Heart left ventricle (tissue), 13 donors: Measurements from ENCODE around the gene FBXO9.
"Not testable (repeated sequence)": the region's sequence is repeated elsewhere in the genome, so short reads cannot be mapped to it uniquely, and the experiment has no call there.

Experiments used
- POLR2A ChIP-seq, 2 donors: fragments of 450-650 bp; IDR thresholded peaks; one replicate each; pipeline ENCODE4 v1.6.1; 2017; ENCODE audit warnings: antibody characterized with exemption in 2 of 2, mild to moderate bottlenecking in 2 of 2, moderate library complexity in 2 of 2
- TF ChIP-seq, protein P1 (sequence below), 12 donors: fragments of 200-600 bp; sonication (generic) in 4 of 12; IDR thresholded peaks; one replicate each; pipeline versions ENCODE4 v1.5.0 to v1.8.0; 2018 to 2022; ENCODE audit warnings: antibody characterized with exemption in 12 of 12, mild to moderate bottlenecking in 5 of 12
- donor health status: ischemic (EF 13 %, LVEDD 7.1; RV severe dilation, severe dysfunction).
- donor health status: DM: no; HTN: yes; CAD: no.
- donor health status: DM: no; HTN: no; CAD: no.
- donor health status: ischemic (EF 25% LVEDD 6.9; RV normal size, moderate dysfunction).
- donor health status: ischemic (EF 25% LVEDD 5.7; RV mildly dilated, moderate dysfunction).
- donor health status: ischemic (EF 35%, LVEDD 5.7; RV mildly dilated, moderate dysfunction).
- donor health status: nonischemic (EF 11% LVEDD 7.7; RV severe dilation, severe dysfunction).
- donor health status: DM: yes; HTN: yes; CAD: no.
- donor health status: PGD.
- donor health status: ischemic (EF 29% LVEDD 5.4; RV normal size, mild dysfunction).
- donor health status: nonischemic (EF 23%, LVEDD 6.1; RV moderate dilation, normal function).

DNA sequence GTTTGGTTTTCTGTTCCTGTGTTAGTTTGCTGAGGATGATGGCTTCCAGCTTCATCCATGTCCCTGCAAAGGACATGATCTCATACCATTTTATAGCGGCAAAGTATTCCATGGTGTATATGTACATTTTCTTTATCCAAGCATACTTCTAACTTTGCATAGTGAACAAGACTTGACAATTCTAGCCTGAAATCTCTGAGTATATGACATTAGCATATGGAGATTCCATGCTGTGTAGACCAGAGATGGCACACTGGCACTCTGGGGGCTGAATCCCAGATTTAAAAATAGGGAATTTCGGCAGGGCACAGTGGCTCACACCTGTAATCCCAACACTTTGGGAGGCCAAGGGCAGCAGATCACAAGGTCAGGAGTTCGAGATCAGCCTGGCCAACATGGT lies 13.1 kb upstream of the FBXO9 start:
- TF ChIP-seq, protein P1, sequence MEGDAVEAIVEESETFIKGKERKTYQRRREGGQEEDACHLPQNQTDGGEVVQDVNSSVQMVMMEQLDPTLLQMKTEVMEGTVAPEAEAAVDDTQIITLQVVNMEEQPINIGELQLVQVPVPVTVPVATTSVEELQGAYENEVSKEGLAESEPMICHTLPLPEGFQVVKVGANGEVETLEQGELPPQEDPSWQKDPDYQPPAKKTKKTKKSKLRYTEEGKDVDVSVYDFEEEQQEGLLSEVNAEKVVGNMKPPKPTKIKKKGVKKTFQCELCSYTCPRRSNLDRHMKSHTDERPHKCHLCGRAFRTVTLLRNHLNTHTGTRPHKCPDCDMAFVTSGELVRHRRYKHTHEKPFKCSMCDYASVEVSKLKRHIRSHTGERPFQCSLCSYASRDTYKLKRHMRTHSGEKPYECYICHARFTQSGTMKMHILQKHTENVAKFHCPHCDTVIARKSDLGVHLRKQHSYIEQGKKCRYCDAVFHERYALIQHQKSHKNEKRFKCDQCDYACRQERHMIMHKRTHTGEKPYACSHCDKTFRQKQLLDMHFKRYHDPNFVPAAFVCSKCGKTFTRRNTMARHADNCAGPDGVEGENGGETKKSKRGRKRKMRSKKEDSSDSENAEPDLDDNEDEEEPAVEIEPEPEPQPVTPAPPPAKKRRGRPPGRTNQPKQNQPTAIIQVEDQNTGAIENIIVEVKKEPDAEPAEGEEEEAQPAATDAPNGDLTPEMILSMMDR (IDR thresholded peaks at IDR 0.05): not testable (repeated sequence)
- TF ChIP-seq POLR2A (IDR thresholded peaks at IDR 0.05): not testable (repeated sequence)
